Activated T-cell treated with anti-CD3 and anti-CD28 coated beads, Interleukin-2, amount 50 U/mL, for 24 hours (primary cell): ENCODE results near the gene SPTBN5.

Experiments
- DNase-seq: peaks from one replicate; pipeline ENCODE4 v3.0.0-alpha.2; 2020
- H3K27ac Mint-ChIP-seq: 2 replicates; pipeline ENCODE4 v1.8.0; 2020; ENCODE audit warnings: mild to moderate bottlenecking, mixed read lengths
- H3K27me3 Mint-ChIP-seq: 2 replicates; pipeline ENCODE4 v1.8.0; 2020; ENCODE audit warnings: mixed read lengths
- H3K36me3 Mint-ChIP-seq: 2 replicates; pipeline ENCODE4 v1.8.0; 2020; ENCODE audit warnings: low read depth, mixed read lengths
- H3K4me1 Mint-ChIP-seq: 2 replicates; pipeline ENCODE4 v1.8.0; 2020; ENCODE audit warnings: low read depth, mixed read lengths
- H3K4me3 Mint-ChIP-seq: 2 replicates; pipeline ENCODE4 v1.8.0; 2020; ENCODE audit warnings: mild to moderate bottlenecking, moderate library complexity, mixed read lengths
- H3K9me3 Mint-ChIP-seq: 2 replicates; pipeline ENCODE4 v1.8.0; 2020; ENCODE audit warnings: mixed read lengths

SPTBN5 gene

GRCh38 chr15:41888662-41889253 is 5.1 kb downstream of the SPTBN5 start:
- no peak for DNase-seq
- Mint-ChIP-seq H3K27me3 (no peaks in the 10 kb centered on the region), H3K4me3 (no peak overlapping the region), H3K27ac (peak overlapping the region; percentile 44), H3K36me3 (no peaks in the 10 kb centered on the region), H3K9me3 (no peaks in the 10 kb centered on the region), H3K4me1 (peaks cover 32% of the 10 kb centered on the region)

GRCh38 chr15:41887893-41888292 is 6.0 kb downstream of the SPTBN5 start:
- Mint-ChIP-seq H3K27me3 (peaks cover under 1% of the 10 kb centered on the region), H3K4me1 (peaks cover 23% of the 10 kb centered on the region), H3K4me3 (no peak overlapping the region), H3K36me3 (no peaks in the 10 kb centered on the region), H3K9me3 (no peaks in the 10 kb centered on the region), H3K27ac (no peak overlapping the region)
- no peak for DNase-seq

- H3K4me3 Mint-ChIP-seq = no peak overlapping the region
- H3K27me3 Mint-ChIP-seq = peaks cover 6% of the 10 kb centered on the region
- DNase-seq = no peak
- H3K27ac Mint-ChIP-seq = no peak overlapping the region
- H3K9me3 Mint-ChIP-seq = no peaks in the 10 kb centered on the region
- H3K4me1 Mint-ChIP-seq = peaks cover 19% of the 10 kb centered on the region
- no peaks in the 10 kb centered on the region for H3K36me3 Mint-ChIP-seq
Measured at GRCh38 chr15:41887161-41887560, 6.7 kb downstream of the SPTBN5 start.

- peaks cover 19% of the 10 kb centered on the region for H3K4me1 Mint-ChIP-seq
- H3K4me3 Mint-ChIP-seq = no peak overlapping the region
- H3K9me3 Mint-ChIP-seq = no peaks in the 10 kb centered on the region
- no peaks in the 10 kb centered on the region for H3K36me3 Mint-ChIP-seq
- peaks cover 6% of the 10 kb centered on the region for H3K27me3 Mint-ChIP-seq
- DNase-seq = no peak
- H3K27ac Mint-ChIP-seq = no peak overlapping the region
Measured at GRCh38 chr15:41886741-41887140, 7.1 kb downstream of the SPTBN5 start.

GRCh38 chr15:41885841-41886240 is 8.0 kb downstream of the SPTBN5 start:
- Mint-ChIP-seq H3K9me3 (no peaks in the 10 kb centered on the region), H3K4me1 (peaks cover 25% of the 10 kb centered on the region), H3K27ac (no peak overlapping the region), H3K27me3 (peaks cover 14% of the 10 kb centered on the region), H3K4me3 (no peak overlapping the region), H3K36me3 (no peaks in the 10 kb centered on the region)
- no peak for DNase-seq

- no peaks in the 10 kb centered on the region for H3K9me3 Mint-ChIP-seq
- no peaks in the 10 kb centered on the region for H3K36me3 Mint-ChIP-seq
- no peak overlapping the region for H3K4me3 Mint-ChIP-seq
- peaks cover 16% of the 10 kb centered on the region for H3K27me3 Mint-ChIP-seq
- no peak overlapping the region for H3K27ac Mint-ChIP-seq
- peaks cover 25% of the 10 kb centered on the region for H3K4me1 Mint-ChIP-seq
- DNase-seq = no peak
Measured at GRCh38 chr15:41885321-41885720, 8.5 kb downstream of the SPTBN5 start.

GRCh38 chr15:41884458-41884857 is 9.4 kb downstream of the SPTBN5 start:
- Mint-ChIP-seq H3K4me1 (peaks cover 25% of the 10 kb centered on the region), H3K27me3 (peaks cover 16% of the 10 kb centered on the region), H3K27ac (no peak overlapping the region), H3K4me3 (no peak overlapping the region), H3K9me3 (no peaks in the 10 kb centered on the region), H3K36me3 (no peaks in the 10 kb centered on the region)
- DNase-seq = no peak

GRCh38 chr15:41883484-41883825 is 10.4 kb downstream of the SPTBN5 start:
- Mint-ChIP-seq H3K4me3 (no peak overlapping the region), H3K36me3 (no peaks in the 10 kb centered on the region), H3K4me1 (peaks cover 20% of the 10 kb centered on the region), H3K27ac (no peak overlapping the region), H3K27me3 (peaks cover 16% of the 10 kb centered on the region), H3K9me3 (no peaks in the 10 kb centered on the region)
- DNase-seq = no peak

GRCh38 chr15:41882689-41883483 is 11.0 kb downstream of the SPTBN5 start:
- Mint-ChIP-seq H3K27me3 (peaks cover 16% of the 10 kb centered on the region), H3K4me3 (no peak overlapping the region), H3K9me3 (no peaks in the 10 kb centered on the region), H3K4me1 (peaks cover 15% of the 10 kb centered on the region), H3K27ac (no peak overlapping the region), H3K36me3 (no peaks in the 10 kb centered on the region)
- no peak for DNase-seq

GRCh38 chr15:41881920-41882688 is 11.7 kb downstream of the SPTBN5 start:
- DNase-seq = no peak
- no peak overlapping the region for H3K4me3 Mint-ChIP-seq

GRCh38 chr15:41881550-41881919 is 12.3 kb downstream of the SPTBN5 start:
- no peak overlapping the region for H3K27ac Mint-ChIP-seq
- no peak for DNase-seq
- no peak overlapping the region for H3K4me3 Mint-ChIP-seq
- H3K36me3 Mint-ChIP-seq = no peaks in the 10 kb centered on the region
- no peaks in the 10 kb centered on the region for H3K9me3 Mint-ChIP-seq
- H3K4me1 Mint-ChIP-seq = peaks cover 10% of the 10 kb centered on the region
- peaks cover 16% of the 10 kb centered on the region for H3K27me3 Mint-ChIP-seq

More at GRCh38 chr15:41881920-41882688, 11.7 kb downstream of the SPTBN5 start:
- Mint-ChIP-seq H3K9me3 (no peaks in the 10 kb centered on the region), H3K36me3 (no peaks in the 10 kb centered on the region), H3K27me3 (peaks cover 16% of the 10 kb centered on the region), H3K27ac (no peak overlapping the region), H3K4me1 (peaks cover 10% of the 10 kb centered on the region)

GRCh38 chr15:41881086-41881485 is 12.8 kb downstream of the SPTBN5 start:
- Mint-ChIP-seq H3K27ac (peak overlapping the region; percentile 31), H3K27me3 (peaks cover 16% of the 10 kb centered on the region), H3K9me3 (no peaks in the 10 kb centered on the region), H3K4me3 (no peak overlapping the region), H3K36me3 (no peaks in the 10 kb centered on the region), H3K4me1 (peaks cover 10% of the 10 kb centered on the region)
- no peak for DNase-seq

GRCh38 chr15:41880156-41880877 is 13.5 kb downstream of the SPTBN5 start:
- H3K9me3 Mint-ChIP-seq = no peaks in the 10 kb centered on the region
- H3K27me3 Mint-ChIP-seq = peaks cover 16% of the 10 kb centered on the region
- no peaks in the 10 kb centered on the region for H3K36me3 Mint-ChIP-seq
- no peak for DNase-seq
- peaks cover 8% of the 10 kb centered on the region for H3K4me1 Mint-ChIP-seq
- H3K4me3 Mint-ChIP-seq = no peak overlapping the region
- H3K27ac Mint-ChIP-seq = no peak overlapping the region

GRCh38 chr15:41879321-41879845 is 14.5 kb downstream of the SPTBN5 start:
- no peak overlapping the region for H3K4me3 Mint-ChIP-seq
- peaks cover 16% of the 10 kb centered on the region for H3K27me3 Mint-ChIP-seq
- peaks cover 8% of the 10 kb centered on the region for H3K4me1 Mint-ChIP-seq
- no peaks in the 10 kb centered on the region for H3K9me3 Mint-ChIP-seq
- no peak for DNase-seq
- H3K36me3 Mint-ChIP-seq = no peaks in the 10 kb centered on the region
- no peak overlapping the region for H3K27ac Mint-ChIP-seq
